H9 (cell line): ENCODE data around the gene TMEM127. TPM values are rescaled to one million over a fixed set of nuclear protein-coding genes. Genes with fewer than 3 reads are reported as not detected.

Source experiments
- DNase-seq: peaks from one replicate; pipeline ENCODE4 v3.0.0-alpha.2; 2017
- H2AFZ ChIP-seq: one replicate; pipeline ENCODE4 v1.6.1; 2013; ENCODE audit warnings: mild to moderate bottlenecking, low read length, control low read depth, moderate library complexity
- H2AK5ac ChIP-seq: 2 replicates; pipeline ENCODE4 v1.6.1; 2013; ENCODE audit warnings: low read length, control low read depth, mixed read lengths; ENCODE audit not compliant: insufficient read length
- H2BK120ac ChIP-seq: one replicate; pipeline ENCODE4 v1.6.1; 2013; ENCODE audit warnings: low read depth, mild to moderate bottlenecking, low read length, control low read depth, inconsistent platforms; ENCODE audit not compliant: poor library complexity, severe bottlenecking
- H2BK12ac ChIP-seq: 2 replicates; pipeline ENCODE4 v1.6.1; 2013; ENCODE audit warnings: low read length, control low read depth, mixed read lengths, low read depth; ENCODE audit not compliant: insufficient read length
- H2BK15ac ChIP-seq: 2 replicates; pipeline ENCODE4 v1.6.1; 2013; ENCODE audit warnings: low read depth, low read length, control low read depth
- H2BK20ac ChIP-seq: one replicate; pipeline ENCODE4 v1.6.1; 2013; ENCODE audit warnings: low read depth, mild to moderate bottlenecking, low read length, control low read depth, inconsistent platforms; ENCODE audit not compliant: poor library complexity, severe bottlenecking
- H2BK5ac ChIP-seq: 2 replicates; pipeline ENCODE4 v1.6.1; 2013; ENCODE audit warnings: low read length, control low read depth, mixed read lengths; ENCODE audit not compliant: insufficient read length
- H3K14ac ChIP-seq: 2 replicates; pipeline ENCODE4 v1.6.1; 2013; ENCODE audit warnings: low read length, control low read depth; ENCODE audit not compliant: insufficient read depth
- H3K18ac ChIP-seq: 2 replicates; pipeline ENCODE4 v1.6.1; 2013; ENCODE audit warnings: low read depth, mild to moderate bottlenecking, mixed read lengths, low read length, control low read depth; ENCODE audit not compliant: insufficient read length
- H3K23ac ChIP-seq: 2 replicates; pipeline ENCODE4 v1.6.1; 2013; ENCODE audit warnings: low read length, control low read depth, mixed read lengths, low read depth; ENCODE audit not compliant: insufficient read length
- H3K23me2 ChIP-seq: 2 replicates; pipeline ENCODE4 v1.6.1; 2013; ENCODE audit warnings: low read depth, mild to moderate bottlenecking, mixed read lengths, low read length, control low read depth; ENCODE audit not compliant: insufficient read length, poor library complexity, severe bottlenecking
- H3K27ac ChIP-seq: 2 replicates; pipeline ENCODE4 v1.5.1; 2013; ENCODE audit warnings: low read length, control low read depth, mixed read lengths, low read depth; ENCODE audit not compliant: insufficient read length
- H3K27me3 ChIP-seq: 2 replicates; pipeline ENCODE4 v1.6.1; 2013; ENCODE audit warnings: low read length, control low read depth, inconsistent platforms; ENCODE audit not compliant: insufficient read depth
- H3K4ac ChIP-seq: 2 replicates; pipeline ENCODE4 v1.6.1; 2013; ENCODE audit warnings: low read depth, mild to moderate bottlenecking, control low read depth, inconsistent platforms, low read length, moderate library complexity
- H3K4me1 ChIP-seq: 2 replicates; pipeline ENCODE4 v1.6.1; 2013; ENCODE audit warnings: low read length, control low read depth, inconsistent platforms; ENCODE audit not compliant: insufficient read depth
- H3K4me2 ChIP-seq: 2 replicates; pipeline ENCODE4 v1.6.1; 2013; ENCODE audit warnings: low read length, control low read depth, mixed read lengths; ENCODE audit not compliant: insufficient read length, insufficient read depth
- H3K56ac ChIP-seq: 2 replicates; pipeline ENCODE4 v1.6.1; 2013; ENCODE audit warnings: low read depth, mild to moderate bottlenecking, mixed read lengths, low read length, control low read depth; ENCODE audit not compliant: insufficient read length
- H3K79me1 ChIP-seq: 2 replicates; pipeline ENCODE4 v1.6.1; 2013; ENCODE audit warnings: low read depth, mild to moderate bottlenecking, moderate library complexity, low read length, control low read depth, inconsistent platforms; ENCODE audit not compliant: insufficient read depth, poor library complexity, severe bottlenecking
- H3K79me2 ChIP-seq: 2 replicates; pipeline ENCODE4 v1.6.1; 2013; ENCODE audit warnings: low read length, control low read depth, inconsistent platforms; ENCODE audit not compliant: insufficient read depth
- H3K9ac ChIP-seq: 2 replicates; pipeline ENCODE4 v1.6.1; 2013; ENCODE audit warnings: low read length, control low read depth, mixed read lengths; ENCODE audit not compliant: insufficient read length; ENCODE audit errors: extremely low read depth
- H3K9me3 ChIP-seq: one replicate; pipeline ENCODE4 v1.6.1; 2013; ENCODE audit warnings: low read depth, low read length, inconsistent platforms; ENCODE audit not compliant: control insufficient read depth
- H3T11ph ChIP-seq: one replicate; pipeline ENCODE4 v1.6.1; 2013; ENCODE audit warnings: mild to moderate bottlenecking, low read length, control low read depth, inconsistent platforms
- H4K20me1 ChIP-seq: one replicate; pipeline ENCODE4 v1.6.1; 2013; ENCODE audit not compliant: control insufficient read depth, insufficient read length, insufficient read depth
- H4K5ac ChIP-seq: 2 replicates; pipeline ENCODE4 v1.6.1; 2013; ENCODE audit warnings: low read depth, mild to moderate bottlenecking, mixed read lengths, low read length, control low read depth; ENCODE audit not compliant: insufficient read length
- H4K8ac ChIP-seq: replicated peaks from 2 replicates; pipeline ENCODE4 v1.6.1; 2013; ENCODE audit warnings: low read length, control low read depth, mixed read lengths, low read depth; ENCODE audit not compliant: insufficient read length
- H4K91ac ChIP-seq: 2 replicates; pipeline ENCODE4 v1.6.1; 2013; ENCODE audit warnings: low read depth, mild to moderate bottlenecking, moderate library complexity, mixed read lengths, low read length, control low read depth; ENCODE audit not compliant: insufficient read length
- H3K27ac Mint-ChIP-seq, 3 experiments: 2 replicates in 2 of 3; 3 replicates in 1 of 3; pipeline ENCODE4 v1.8.0; 2020 to 2021; ENCODE audit warnings: mixed read lengths in 3 of 3, mild to moderate bottlenecking in 1 of 3, moderate library complexity in 1 of 3
- H3K27me3 Mint-ChIP-seq: 2 replicates; pipeline ENCODE4 v1.8.0; 2021; ENCODE audit warnings: low read depth, mild to moderate bottlenecking, moderate library complexity, mixed read lengths
- H3K36me3 Mint-ChIP-seq, 3 experiments: 2 replicates in 2 of 3; 3 replicates in 1 of 3; pipeline ENCODE4 v1.8.0; 2020 to 2021; ENCODE audit warnings: low read depth in 3 of 3, mixed read lengths in 3 of 3; ENCODE audit not compliant: insufficient read depth in 1 of 3
- H3K4me1 Mint-ChIP-seq, 2 experiments: 2 replicates each; pipeline ENCODE4 v1.8.0; 2020; ENCODE audit warnings: mixed read lengths in 2 of 2
- H3K4me3 Mint-ChIP-seq, 2 experiments: 2 replicates in 1 of 2; 3 replicates in 1 of 2; pipeline ENCODE4 v1.8.0; 2020 to 2021; ENCODE audit warnings: mild to moderate bottlenecking in 2 of 2, mixed read lengths in 2 of 2, moderate library complexity in 1 of 2
- H3K9me3 Mint-ChIP-seq, 2 experiments: 2 replicates in 1 of 2; 3 replicates in 1 of 2; pipeline ENCODE4 v1.8.0; 2020; ENCODE audit warnings: mild to moderate bottlenecking in 2 of 2, mixed read lengths in 2 of 2, moderate library complexity in 1 of 2
- CTCF ChIP-seq: fragments of 200-600 bp; sonication (generic); conservative IDR thresholded peaks from 3 replicates; pipeline ENCODE4 v1.8.0; 2021; ENCODE audit warnings: antibody characterized with exemption, mild to moderate bottlenecking
- WGBS: extraction: QIAGEN DNeasy Blood & Tissue Kit; methylation state at CpG from one replicate; pipeline ENCODE4 v1.1.7; 2013; ENCODE audit warnings: missing lambda C conversion rate, low lambda C conversion rate, mixed read lengths; ENCODE audit not compliant: insufficient read length; ENCODE audit errors: extremely low coverage; 5-methylcytosine and 5-hydroxymethylcytosine counted together
- total RNA-seq: library from RNA; stranded (reverse); gene quantifications from 2 replicates; pipeline ENCODE4 v1.2.1, GENCODE V29; 2021

Gene TMEM127
- total RNA-seq, 1 experiment from 2014 or later, result 30.1 TPM

- H3K23me2 ChIP-seq, result peaks cover 10% of the 10 kb centered on the region
- H3K56ac ChIP-seq, result no peak overlapping the region
- no peak overlapping the region for H4K5ac ChIP-seq
- no peak for TF ChIP-seq CTCF
- H3K27ac ChIP-seq, result no peak overlapping the region
- Mint-ChIP-seq H3K27me3 (no peaks in the 10 kb centered on the region), H3K4me1 (peaks cover 33 to 39% of the 10 kb centered on the region in 2 experiments), H3K9me3 (peaks cover 0 to 3% of the 10 kb centered on the region in 2 experiments; a peak in 2 of 5 replicates), H3K27ac (peak overlapping the region; percentile 92 to 96 (median 94); a peak in 6 of 7 replicates), H3K4me3 (peak overlapping the region; percentile 82 to 99), H3K36me3 (peaks cover 9 to 17% (median 15%) of the 10 kb centered on the region in 3 experiments; a peak in 6 of 7 replicates)
- H3T11ph ChIP-seq, result no peak overlapping the region
- peak overlapping the region; percentile 60 for H3K4me2 ChIP-seq
- no peaks in the 10 kb centered on the region for H3K9me3 ChIP-seq
- no peak overlapping the region for H3K4ac ChIP-seq
- peaks cover 28% of the 10 kb centered on the region for H3K79me2 ChIP-seq
- no peak overlapping the region for H3K14ac ChIP-seq
- H2BK5ac ChIP-seq, result no peak overlapping the region
- no peak overlapping the region for H2AFZ ChIP-seq
- no peak overlapping the region for H2BK12ac ChIP-seq
- no CpG with 5 or more reads among the region's 9 CpGs for WGBS
- H3K23ac ChIP-seq, result no peak overlapping the region
- H3K4me1 ChIP-seq, result peaks cover 6% of the 10 kb centered on the region; the same call in 1 of the 2 replicates
- H3K9ac ChIP-seq, result no peak overlapping the region
- no peak overlapping the region for H2BK15ac ChIP-seq
- no peak overlapping the region for H4K8ac ChIP-seq
- DNase-seq, result no peak
- no peak overlapping the region for H2BK20ac ChIP-seq
- no peaks in the 10 kb centered on the region for H3K79me1 ChIP-seq
- H2AK5ac ChIP-seq, result no peak overlapping the region
- H4K20me1 ChIP-seq, result no peaks in the 10 kb centered on the region
- H3K18ac ChIP-seq, result no peak overlapping the region
- H3K27me3 ChIP-seq, result no peaks in the 10 kb centered on the region
- H2BK120ac ChIP-seq, result no peak overlapping the region
- H4K91ac ChIP-seq, result no peak overlapping the region
Observed at GRCh38 chr2:96209729-96210085, 56.1 kb downstream of the TMEM127 start.
